Erythroblast (primary cell): ENCODE data around the gene SNRNP70.

Experiments
- GATA1 ChIP-seq: IDR thresholded peaks from 2 replicates; pipeline ENCODE4 v1.6.1; 2011; ENCODE audit warnings: low read depth, mild to moderate bottlenecking, control low read depth, low read length, moderate library complexity
- POLR2A ChIP-seq: IDR thresholded peaks from 2 replicates; pipeline ENCODE4 v1.6.1; 2011; ENCODE audit warnings: mild to moderate bottlenecking, low read length

DNA sequence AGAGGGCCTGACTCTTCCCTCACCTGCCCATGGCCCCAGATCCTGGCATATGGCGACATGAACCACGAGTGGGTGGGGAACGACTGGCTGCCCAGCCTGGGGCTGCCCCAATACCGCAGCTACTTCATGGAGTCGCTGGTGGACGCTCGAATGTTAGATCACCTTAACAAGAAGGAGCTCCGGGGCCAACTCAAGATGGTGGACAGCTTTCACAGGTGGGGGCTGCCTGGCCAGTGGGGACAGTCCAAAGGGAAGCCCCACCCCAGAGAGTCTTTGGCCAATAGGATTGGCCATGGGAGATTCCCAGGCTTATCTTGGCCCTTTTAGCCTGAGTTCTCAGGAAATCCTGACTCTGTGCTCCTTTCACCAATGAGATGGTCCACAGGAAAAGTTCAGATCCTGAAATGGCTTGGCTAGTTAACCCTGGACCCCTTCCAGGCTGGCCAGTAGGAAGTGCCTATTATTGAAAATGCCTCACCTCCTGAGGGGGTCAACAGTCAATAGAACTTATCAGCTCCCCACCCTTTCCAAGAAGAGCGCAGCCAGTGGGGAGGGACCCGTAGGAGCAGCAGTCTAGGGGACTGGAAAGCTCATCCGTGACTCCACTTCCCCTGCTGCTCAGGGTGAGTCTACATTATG, 62.9 kb downstream of the SNRNP70 start:
- TF ChIP-seq POLR2A: no peak
- no peak for TF ChIP-seq GATA1
